Skin of body (tissue), 2 donors: ENCODE data around the gene MRFAP1. TPM values are rescaled to one million over a fixed set of nuclear protein-coding genes. Genes with fewer than 3 reads are reported as not detected.
"Not testable (repeated sequence)": the region's sequence is repeated elsewhere in the genome, so short reads cannot be mapped to it uniquely, and the experiment has no call there.

ENCODE experiments used
- DNase-seq: peaks from one replicate; lab custom pipeline; 2025; lab: John Stamatoyannopoulos, UW
- total RNA-seq: library from RNA; depleted of rRNA; stranded (reverse); fragments of >200 nt; gene quantifications from one replicate; pipeline ENCODE4 v1.2.3, GENCODE V29; 2014

MRFAP1 gene
- total RNA-seq, 1 donor from 2014 or later: 99.1 TPM

GRCh38 chr4:6663596-6664393 lies 23.3 kb downstream of the MRFAP1 start:
- DNase-seq: no peak

- no peak for DNase-seq
Measured at GRCh38 chr4:6665320-6665654, 24.8 kb downstream of the MRFAP1 start.

GRCh38 chr4:6668391-6668790 lies 27.9 kb downstream of the MRFAP1 start:
- no peak for DNase-seq

GRCh38 chr4:6671648-6672047 lies 31.2 kb downstream of the MRFAP1 start:
- DNase-seq: no peak

- DNase-seq: no peak
Measured at GRCh38 chr4:6672131-6672530, 31.6 kb downstream of the MRFAP1 start.

GRCh38 chr4:6672541-6673190 lies 32.2 kb downstream of the MRFAP1 start:
- DNase-seq: not testable (repeated sequence)

- not testable (repeated sequence) for DNase-seq
Measured at GRCh38 chr4:6673191-6673659, 32.7 kb downstream of the MRFAP1 start.

- DNase-seq: peak; percentile 87
Measured at GRCh38 chr4:6673660-6674499, 33.4 kb downstream of the MRFAP1 start.

GRCh38 chr4:6674500-6675149 lies 34.1 kb downstream of the MRFAP1 start:
- no peak for DNase-seq

- no peak for DNase-seq
Measured at GRCh38 chr4:6676722-6677558, 36.5 kb downstream of the MRFAP1 start.

GRCh38 chr4:6680372-6681034 lies 40.0 kb downstream of the MRFAP1 start:
- no peak for DNase-seq

- DNase-seq: no peak
Measured at GRCh38 chr4:6681191-6681590, 40.7 kb downstream of the MRFAP1 start.

GRCh38 chr4:6682862-6683590 lies 42.5 kb downstream of the MRFAP1 start:
- DNase-seq: no peak

GRCh38 chr4:6684656-6685055 lies 44.2 kb downstream of the MRFAP1 start:
- DNase-seq: no peak

GRCh38 chr4:6686104-6686787 lies 45.8 kb downstream of the MRFAP1 start:
- DNase-seq: no peak

GRCh38 chr4:6687947-6688878 lies 47.7 kb downstream of the MRFAP1 start:
- no peak for DNase-seq

- peak; percentile 30 for DNase-seq
Measured at GRCh38 chr4:6688879-6689505, 48.5 kb downstream of the MRFAP1 start.
